IMR-90 (cell line): Measurements from ENCODE around the gene VPS35L. TPM values are rescaled to one million over a fixed set of nuclear protein-coding genes. Genes with fewer than 3 reads are reported as not detected.

Experiments used
- ATAC-seq: fragments of 200-7000 bp; cut with Tn5 transposase; 2 replicates; pipeline ENCODE4 v1.9.1; 2020; ENCODE audit warnings: low read depth, mild to moderate bottlenecking, moderate library complexity
- BruUV-seq: library from RNA; stranded (reverse); fragments of 400-500 nt; replicated peaks from 2 replicates; lab custom pipeline; 2021; lab: Mats Ljungman, UMichigan
- CTCF ChIA-PET: fragments of 300-600 bp; formaldehyde crosslinking; extraction: SDS; loops from one replicate; lab custom pipeline; 2021; ENCODE audit warnings: antibody characterized with exemption; lab: Yijun Ruan, JAX
- POLR2A ChIA-PET: fragments of 300-600 bp; sonication (Branson Sonifier 250); formaldehyde crosslinking; loops from one replicate; lab custom pipeline; 2022; ENCODE audit warnings: antibody characterized with exemption; ENCODE audit not compliant: unreplicated experiment; lab: Charles Lee
- DNase-seq: peaks from one replicate; pipeline ENCODE4 v3.0.0; 2013
- H2AFZ ChIP-seq: replicated peaks from 2 replicates; pipeline ENCODE3; 2013; ENCODE audit warnings: low read length, mild to moderate bottlenecking; ENCODE audit not compliant: poor library complexity
- H2AK5ac ChIP-seq: 2 replicates; pipeline ENCODE4 v1.6.1; 2013; ENCODE audit warnings: low read depth, low read length, inconsistent platforms
- H2AK9ac ChIP-seq: replicated peaks from 2 replicates; pipeline ENCODE3; 2013; ENCODE audit warnings: mild to moderate bottlenecking, low read depth, low read length, moderate library complexity; ENCODE audit not compliant: poor library complexity
- H2BK120ac ChIP-seq: 2 replicates; pipeline ENCODE4 v1.6.1; 2013; ENCODE audit warnings: low read depth, low read length, inconsistent platforms
- H2BK15ac ChIP-seq: 3 replicates; pipeline ENCODE4 v1.6.1; 2013; ENCODE audit warnings: low read depth, low read length, inconsistent platforms
- H2BK20ac ChIP-seq: 2 replicates; pipeline ENCODE4 v1.6.1; 2013; ENCODE audit warnings: low read depth, mild to moderate bottlenecking, inconsistent platforms, low read length, moderate library complexity
- H2BK5ac ChIP-seq: 2 replicates; pipeline ENCODE4 v1.6.1; 2013; ENCODE audit warnings: mild to moderate bottlenecking, low read depth, low read length, inconsistent platforms; ENCODE audit not compliant: poor library complexity, severe bottlenecking
- H3K14ac ChIP-seq: replicated peaks from 2 replicates; pipeline ENCODE4 v1.6.1; 2013; ENCODE audit warnings: low read depth, low read length, inconsistent platforms
- H3K18ac ChIP-seq: 2 replicates; pipeline ENCODE4 v1.6.1; 2013; ENCODE audit warnings: low read depth, low read length, control low read depth
- H3K23ac ChIP-seq: 2 replicates; pipeline ENCODE4 v1.6.1; 2013; ENCODE audit warnings: low read depth, low read length, inconsistent platforms
- H3K27ac ChIP-seq: 2 replicates; pipeline ENCODE4 v1.5.1; 2013; ENCODE audit warnings: mild to moderate bottlenecking, control low read depth, low read length; ENCODE audit not compliant: insufficient read depth
- H3K27me3 ChIP-seq: 2 replicates; pipeline ENCODE4 v1.6.1; 2013; ENCODE audit warnings: low read length; ENCODE audit not compliant: control insufficient read depth, insufficient read depth
- H3K36me3 ChIP-seq: 2 replicates; pipeline ENCODE4 v1.6.1; 2013; ENCODE audit warnings: low read length, mixed read lengths; ENCODE audit not compliant: control insufficient read depth, insufficient read depth
- H3K4ac ChIP-seq: 2 replicates; pipeline ENCODE4 v1.6.1; 2013; ENCODE audit warnings: low read depth, low read length, inconsistent platforms
- H3K4me1 ChIP-seq: 2 replicates; pipeline ENCODE4 v1.6.1; 2013; ENCODE audit warnings: low read length, mixed read lengths; ENCODE audit not compliant: control insufficient read depth, insufficient read depth
- H3K4me2 ChIP-seq: 2 replicates; pipeline ENCODE4 v1.6.1; 2013; ENCODE audit warnings: low read depth, mild to moderate bottlenecking, control low read depth, low read length, moderate library complexity
- H3K4me3 ChIP-seq: 2 replicates; pipeline ENCODE4 v1.5.1; 2013; ENCODE audit warnings: low read depth, mild to moderate bottlenecking, control low read depth, low read length, moderate library complexity; ENCODE audit not compliant: insufficient read depth
- H3K56ac ChIP-seq: 2 replicates; pipeline ENCODE4 v1.6.1; 2013; ENCODE audit warnings: low read length, inconsistent platforms; ENCODE audit not compliant: insufficient read depth; ENCODE audit errors: extremely low read depth
- H3K79me1 ChIP-seq, 2 experiments: 2 replicates each; pipeline ENCODE4 v1.6.1; 2013; ENCODE audit warnings: low read length in 2 of 2, inconsistent platforms in 1 of 2, low read depth in 1 of 2
- H3K9ac ChIP-seq: 2 replicates; pipeline ENCODE4 v1.6.1; 2013; ENCODE audit warnings: low read depth, low read length, control low read depth
- H3K9me1 ChIP-seq: 2 replicates; pipeline ENCODE4 v1.6.1; 2013; ENCODE audit warnings: low read length, inconsistent platforms; ENCODE audit not compliant: insufficient read depth
- H3K9me3 ChIP-seq: 2 replicates; pipeline ENCODE4 v1.6.1; 2013; ENCODE audit warnings: low read length; ENCODE audit not compliant: control insufficient read depth, insufficient read depth
- H4K20me1 ChIP-seq: 2 replicates; pipeline ENCODE4 v1.6.1; 2013; ENCODE audit warnings: low read length, inconsistent platforms; ENCODE audit not compliant: insufficient read depth
- H4K5ac ChIP-seq: 2 replicates; pipeline ENCODE4 v1.6.1; 2013; ENCODE audit warnings: mild to moderate bottlenecking, low read depth, low read length, control low read depth
- H4K8ac ChIP-seq, 2 experiments: 2 replicates each; pipeline ENCODE4 v1.6.1; 2013; ENCODE audit warnings: low read depth in 2 of 2, low read length in 2 of 2, control low read depth in 1 of 2, inconsistent platforms in 1 of 2
- H4K91ac ChIP-seq: 2 replicates; pipeline ENCODE4 v1.6.1; 2013; ENCODE audit warnings: low read depth, low read length, inconsistent platforms; ENCODE audit not compliant: insufficient read depth
- BHLHE40 ChIP-seq: fragments of 150-350 bp; IDR thresholded peaks from 2 replicates; pipeline ENCODE4 v1.6.1; 2016; ENCODE audit warnings: mild to moderate bottlenecking, low read depth, low read length
- CEBPB ChIP-seq: IDR thresholded peaks from 2 replicates; pipeline ENCODE4 v1.6.1; 2012; ENCODE audit warnings: low read depth, low read length, improper control_type of control experiment
- CHD1 ChIP-seq: IDR thresholded peaks from 2 replicates; pipeline ENCODE4 v1.6.1; 2012; ENCODE audit warnings: low read depth, low read length, improper control_type of control experiment
- CTCF ChIP-seq: conservative IDR thresholded peaks from 2 replicates; pipeline ENCODE4 v1.5.1; 2012; ENCODE audit warnings: mild to moderate bottlenecking, low read depth, low read length, improper control_type of control experiment
- ELK1 ChIP-seq: fragments of 150-350 bp; IDR thresholded peaks from 2 replicates; pipeline ENCODE4 v1.6.1; 2016; ENCODE audit warnings: low read depth, mild to moderate bottlenecking, low read length, moderate library complexity, borderline replicate concordance
- FOS ChIP-seq: fragments of 150-350 bp; IDR thresholded peaks from 2 replicates; pipeline ENCODE4 v1.6.1; 2016; ENCODE audit warnings: low read depth, low read length
- MAFK ChIP-seq: IDR thresholded peaks from 2 replicates; pipeline ENCODE4 v1.6.1; 2012; ENCODE audit warnings: low read depth, low read length, improper control_type of control experiment
- MAZ ChIP-seq: IDR thresholded peaks from 2 replicates; pipeline ENCODE4 v1.6.1; 2012; ENCODE audit warnings: low read depth, mild to moderate bottlenecking, low read length, improper control_type of control experiment, moderate library complexity, borderline replicate concordance
- MXI1 ChIP-seq: IDR thresholded peaks from 2 replicates; pipeline ENCODE4 v1.6.1; 2012; ENCODE audit warnings: low read depth, mild to moderate bottlenecking, low read length, moderate library complexity, borderline replicate concordance
- NFE2L2 ChIP-seq: fragments of 150-350 bp; IDR thresholded peaks from 2 replicates; pipeline ENCODE4 v1.6.1; 2016; ENCODE audit warnings: low read depth, mild to moderate bottlenecking, low read length
- POLR2A ChIP-seq: IDR thresholded peaks from 2 replicates; pipeline ENCODE4 v1.6.1; 2012; ENCODE audit warnings: mild to moderate bottlenecking, low read depth, low read length
- RAD21 ChIP-seq: IDR thresholded peaks from 2 replicates; pipeline ENCODE4 v1.6.1; 2012; ENCODE audit warnings: low read length, improper control_type of control experiment
- RCOR1 ChIP-seq: IDR thresholded peaks from 2 replicates; pipeline ENCODE4 v1.6.1; 2012; ENCODE audit warnings: mild to moderate bottlenecking, low read length, improper control_type of control experiment; ENCODE audit not compliant: insufficient replicate concordance
- RFX5 ChIP-seq: IDR thresholded peaks from 2 replicates; pipeline ENCODE4 v1.8.0; 2012; ENCODE audit warnings: low read depth, mild to moderate bottlenecking, low read length, moderate library complexity
- SMC3 ChIP-seq: fragments of 150-350 bp; IDR thresholded peaks from 2 replicates; pipeline ENCODE4 v1.6.1; 2016; ENCODE audit warnings: low read depth, mild to moderate bottlenecking, antibody characterized with exemption, low read length, moderate library complexity
- USF2 ChIP-seq: fragments of 150-350 bp; IDR thresholded peaks from 2 replicates; pipeline ENCODE4 v1.6.1; 2017; ENCODE audit warnings: mild to moderate bottlenecking, antibody characterized with exemption, low read length, low read depth
- WGBS, 2 experiments: methylation state at CpG; one replicate each; pipeline versions ENCODE4 v1.1.5 to v1.1.7; 2013; ENCODE audit warnings: missing lambda C conversion rate in 2 of 2; ENCODE audit not compliant: insufficient read length in 1 of 2; ENCODE audit errors: extremely low coverage in 2 of 2; 5-methylcytosine and 5-hydroxymethylcytosine counted together
- dilution Hi-C: fragments of 300-500 bp; cut with HindIII; formaldehyde crosslinking; loops from one replicate; pipeline ENCODE4 v1.14.3; 2018; ENCODE audit warnings: low sequenced_read_pairs; ENCODE audit not compliant: unreplicated experiment
- in situ Hi-C: fragments of 300-500 bp; cut with MboI; formaldehyde crosslinking; loops from 3 replicates; pipeline ENCODE4 v1.14.3; 2019; ENCODE audit warnings: low sequenced_read_pairs, inconsistent platforms, mixed read lengths
- intact Hi-C: fragments of 100-400 bp; cut with micrococcal nuclease; formaldehyde crosslinking; loops from 2 replicates; pipeline ENCODE4 v1.10.0; 2022
- polyA plus RNA-seq, 3 experiments: library from polyadenylated mRNA; depleted of rRNA; stranded (reverse); fragments of >200 nt; gene quantifications; 2 replicates each; pipeline ENCODE4 v1.2.3, GENCODE V29; 2012; ENCODE audit warnings: low replicate concordance in 1 of 3
- total RNA-seq: library from RNA; depleted of rRNA; stranded (reverse); fragments of >200 nt; gene quantifications from 2 replicates; pipeline ENCODE4 v1.2.3, GENCODE V29; 2012

Gene VPS35L
- total and polyA plus RNA-seq, 2 of the 4 experiments (the other 2 are of a cell fraction), result 28.0 to 40.1 TPM

- BruUV-seq, result no TSS peak
- Histone ChIP-seq H3K14ac (no peak overlapping the region), H2AFZ (no peak overlapping the region), H3K27ac (no peak overlapping the region), H2BK20ac (no peak overlapping the region), H3K18ac (no peak overlapping the region), H2BK120ac (no peak overlapping the region), H4K91ac (no peak overlapping the region), H3K23ac (no peak overlapping the region), H4K5ac (no peak overlapping the region), H3K4me2 (no peak overlapping the region), H4K20me1 (peaks cover 9% of the 10 kb centered on the region), H3K9me1 (peaks cover 9% of the 10 kb centered on the region), H3K79me1 (peaks cover 43 to 80% of the 10 kb centered on the region in 2 experiments), H3K4me3 (no peak overlapping the region), H3K4ac (no peak overlapping the region), H4K8ac (no peak overlapping the region), H3K9me3 (no peaks in the 10 kb centered on the region), H2BK15ac (no peak overlapping the region), H2BK5ac (no peak overlapping the region), H2AK9ac (no peak overlapping the region), H3K9ac (no peak overlapping the region), H3K56ac (no peak overlapping the region), H3K36me3 (peaks cover 36% of the 10 kb centered on the region), H3K27me3 (no peaks in the 10 kb centered on the region), H3K4me1 (peaks cover 4% of the 10 kb centered on the region; the same call in 1 of the 2 replicates), H2AK5ac (no peak overlapping the region)
- dilution Hi-C loops (no loop called here), in situ Hi-C loops (loop anchor here (25.0 kb wide), 1 partner anchor 601 kb away; the partner anchor contains the start of gene ITPRIPL2), intact Hi-C loops (loop anchor here (10.0 kb wide), 1 partner anchor 109 kb away; no protein-coding TSS in a partner anchor)
- POLR2A ChIA-PET, result interaction anchor here (0.5 to 0.6 kb wide), 2 partner anchors 175 to 1848 kb away, joined by 3 to 7 read pairs; no protein-coding TSS in a partner anchor
- CTCF ChIA-PET, result no interaction called here
- DNase-seq, result no peak
- ATAC-seq, result no peak
- TF ChIP-seq CEBPB (no peak), POLR2A (no peak), CHD1 (no peak), SMC3 (no peak), ELK1 (no peak), MAZ (no peak), MAFK (no peak), CTCF (no peak), MXI1 (no peak), RAD21 (no peak), BHLHE40 (no peak), FOS (no peak), NFE2L2 (no peak), RCOR1 (no peak), RFX5 (no peak), USF2 (no peak)
- 76% methylated on average over 2 of the region's 6 CpGs; no CpG with 5 or more reads in 1 of the 2 experiments for WGBS, 2 experiments
These were observed 158.2 kb downstream of the VPS35L start for GRCh38 chr16:19713697-19714096.
